LHCN-M2 (cell line): Measurements from ENCODE around the gene DUOXA1. TPM values are rescaled to one million over a fixed set of nuclear protein-coding genes. Genes with fewer than 3 reads are reported as not detected.

Experiments
- DNase-seq: peaks from one replicate; pipeline ENCODE4 v3.0.0-alpha.2; 2012; ENCODE audit warnings: low read depth
- total RNA-seq: library from RNA; depleted of rRNA; stranded (reverse); fragments of >200 nt; gene quantifications from 2 replicates; pipeline ENCODE4 v1.2.3, GENCODE V29; 2014

Gene DUOXA1
- total RNA-seq, 1 experiment from 2014 or later: not detected

GRCh38 chr15:45133561-45133920, 3.9 kb upstream of the DUOXA1 start:
- DNase-seq: no peak

GRCh38 chr15:45132844-45133560, 3.3 kb upstream of the DUOXA1 start:
- no peak for DNase-seq

- no peak for DNase-seq
These were observed 1.8 kb upstream of the DUOXA1 start for GRCh38 chr15:45131510-45131909.

- no peak for DNase-seq
These were observed 767 bp upstream of the DUOXA1 start for GRCh38 chr15:45130291-45131000.

DNA sequence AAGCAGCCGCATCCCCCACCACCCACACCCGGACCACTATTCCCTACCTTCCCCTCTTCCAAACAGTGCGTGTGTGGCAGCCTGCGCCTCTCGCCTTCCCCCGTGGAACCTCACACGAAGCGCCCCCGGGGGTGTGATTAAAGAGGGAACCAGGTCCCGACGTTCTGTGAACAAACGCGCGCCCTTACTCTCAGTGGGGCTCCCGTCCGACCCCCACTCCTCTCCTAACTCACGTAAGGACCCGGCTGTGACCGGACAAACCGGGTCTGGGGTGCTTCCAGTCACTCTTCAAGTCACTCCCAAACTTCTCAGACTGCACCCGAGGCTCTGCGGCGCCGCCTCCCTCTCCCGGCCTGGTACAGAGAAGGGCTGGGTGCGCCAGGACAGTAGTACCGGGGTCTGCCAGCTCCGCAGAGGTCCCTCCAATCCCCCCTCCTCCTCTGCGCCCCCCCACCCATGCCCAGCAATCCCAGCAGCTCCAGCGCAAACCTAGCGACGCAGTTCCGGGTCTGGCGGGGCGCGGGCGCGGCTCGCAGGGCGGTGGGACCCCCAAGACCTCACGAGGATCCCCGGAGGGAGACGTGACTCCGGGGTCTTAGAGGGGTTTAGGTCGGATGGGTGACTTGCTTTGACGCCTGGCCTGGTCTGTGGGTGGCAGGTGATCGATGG, 574 bp downstream of the DUOXA1 start:
- no peak for DNase-seq

DNA sequence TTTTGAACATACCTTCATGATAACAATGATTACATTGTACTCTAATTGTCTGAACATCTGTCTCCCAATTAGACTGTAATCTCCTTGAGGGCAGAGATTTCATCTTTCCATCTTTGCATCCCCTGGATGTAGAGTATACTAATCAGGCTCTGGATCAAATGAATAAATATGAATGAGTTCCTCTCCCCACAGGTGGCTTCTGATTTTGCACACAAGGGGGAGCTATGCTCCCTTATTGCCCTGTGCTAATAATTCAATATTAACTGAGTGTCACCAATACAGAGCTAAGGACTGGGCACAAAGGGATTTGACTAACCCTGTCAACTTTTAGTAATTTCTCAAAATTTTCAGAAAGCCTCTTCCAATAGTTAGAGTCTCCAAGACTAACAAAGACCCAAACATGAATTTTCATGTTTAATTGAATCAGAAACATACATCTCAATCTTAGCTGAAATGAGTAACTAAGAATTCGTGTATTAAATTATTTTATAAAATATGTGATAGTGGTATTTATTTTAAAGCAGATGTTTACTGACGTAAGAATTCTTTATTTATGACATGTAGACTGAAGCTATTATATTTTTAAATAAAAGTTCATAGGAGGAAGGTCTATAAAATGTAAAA, 3.0 kb downstream of the DUOXA1 start:
- peak; percentile 21 for DNase-seq

DNA sequence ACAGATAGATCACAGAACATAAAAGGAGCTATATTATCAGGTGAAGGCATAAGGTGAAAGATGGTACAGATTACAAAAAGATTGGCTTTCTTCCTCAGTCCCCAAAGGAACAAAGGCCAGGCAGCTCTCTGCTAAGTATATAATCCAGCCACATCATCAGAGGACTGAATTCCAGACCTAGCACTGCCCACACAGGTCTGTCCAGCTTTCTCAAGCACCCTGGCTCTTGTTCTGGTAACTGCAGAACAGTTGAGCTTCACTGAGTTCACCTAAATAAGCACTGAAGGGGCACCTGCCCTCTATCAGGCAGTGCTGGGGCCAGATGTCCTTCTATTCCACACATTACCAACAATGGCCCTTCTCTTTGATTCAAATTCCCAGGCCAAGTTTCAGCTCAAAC, 6.3 kb downstream of the DUOXA1 start:
- DNase-seq: no peak

- DNase-seq: no peak
These were observed 7.0 kb downstream of the DUOXA1 start for GRCh38 chr15:45122719-45123118.

GRCh38 chr15:45121706-45122417, 7.8 kb downstream of the DUOXA1 start:
- DNase-seq: peak; percentile 69

DNA sequence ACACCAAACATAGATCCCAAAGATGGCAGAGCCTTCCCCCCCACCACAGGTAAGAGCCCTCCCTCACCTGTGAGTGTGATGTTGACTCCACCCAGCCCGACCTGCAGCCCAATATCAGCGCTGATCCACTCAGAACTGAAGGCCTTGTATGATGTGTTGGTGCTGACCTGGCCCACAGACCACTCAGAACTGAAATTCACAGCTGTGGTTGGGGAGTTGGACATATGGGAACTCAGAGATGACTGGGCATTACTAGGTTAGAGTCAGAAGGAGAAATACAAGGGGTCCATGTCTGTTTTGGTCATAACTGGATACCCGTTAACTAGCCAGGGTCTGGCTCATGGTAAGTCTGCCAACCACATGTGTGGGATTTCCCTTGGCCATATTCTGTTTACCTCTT, 8.7 kb downstream of the DUOXA1 start:
- no peak for DNase-seq

DNA sequence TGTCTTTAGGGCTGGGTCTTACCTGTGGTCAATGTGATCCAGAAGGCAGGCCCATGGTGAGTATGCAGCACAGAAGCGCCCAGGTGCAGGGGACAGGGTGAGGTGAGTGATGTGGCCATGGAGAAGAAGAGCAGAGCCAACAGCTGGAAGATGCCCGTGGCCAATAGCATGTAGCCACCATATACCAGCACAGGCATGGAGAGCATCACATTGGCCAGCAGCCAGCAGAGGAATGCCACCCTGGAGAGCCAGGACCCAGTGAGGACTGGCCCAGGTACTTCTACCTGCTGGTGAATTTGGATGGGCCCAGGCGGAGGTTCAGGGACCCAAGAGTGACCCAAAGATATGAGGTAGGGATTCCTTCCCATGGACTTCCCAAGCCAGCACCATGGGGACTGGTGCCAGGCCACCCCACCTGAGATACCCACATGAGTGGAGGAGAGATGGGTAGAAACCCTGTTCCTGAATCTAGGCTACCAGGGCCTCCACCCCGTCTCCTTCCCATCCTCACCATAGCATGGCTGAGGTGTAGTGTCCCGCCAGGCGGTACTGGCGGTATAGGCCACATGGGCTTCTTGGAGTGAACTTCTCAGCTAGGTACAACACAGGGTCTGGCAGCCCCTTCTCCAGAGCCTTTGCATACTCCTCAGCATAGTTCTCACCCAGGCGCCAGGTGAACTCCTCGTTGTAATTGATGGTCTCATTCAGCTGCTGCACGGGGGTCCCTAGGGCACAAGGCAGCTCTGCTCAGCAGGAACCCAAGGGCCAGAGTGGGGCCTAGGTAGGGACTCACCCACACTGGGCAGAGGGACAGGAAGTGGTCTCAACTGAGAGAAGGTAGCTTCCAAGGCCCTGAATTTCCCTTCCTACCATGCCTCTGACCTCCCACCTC, 9.4 kb downstream of the DUOXA1 start:
- DNase-seq: no peak

- no peak for DNase-seq
These were observed 10.7 kb downstream of the DUOXA1 start for GRCh38 chr15:45118996-45119395.

DNA sequence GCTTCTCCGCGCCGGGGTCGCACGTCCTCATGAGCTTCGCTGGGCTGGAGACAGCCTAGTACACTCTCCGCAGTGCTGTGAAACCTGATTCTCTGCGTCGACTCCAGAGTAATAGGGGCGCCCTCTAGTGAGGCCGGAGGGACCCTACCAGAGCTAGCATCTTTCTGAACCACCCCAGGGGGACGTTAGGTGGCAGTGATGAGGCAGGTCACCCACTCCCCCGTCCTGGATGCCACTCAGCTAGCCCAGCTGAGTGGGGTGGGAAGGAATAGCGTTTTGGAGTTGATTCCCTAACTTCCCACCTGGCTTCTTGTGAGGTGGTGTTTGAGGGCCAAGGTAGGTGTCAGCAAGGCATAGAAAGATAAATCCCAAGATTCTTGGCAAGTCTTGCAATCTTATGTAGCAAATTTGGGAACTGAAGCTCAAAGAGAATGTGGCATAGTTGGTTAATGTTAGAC, 11.5 kb downstream of the DUOXA1 start:
- DNase-seq: peak; percentile 82

DNA sequence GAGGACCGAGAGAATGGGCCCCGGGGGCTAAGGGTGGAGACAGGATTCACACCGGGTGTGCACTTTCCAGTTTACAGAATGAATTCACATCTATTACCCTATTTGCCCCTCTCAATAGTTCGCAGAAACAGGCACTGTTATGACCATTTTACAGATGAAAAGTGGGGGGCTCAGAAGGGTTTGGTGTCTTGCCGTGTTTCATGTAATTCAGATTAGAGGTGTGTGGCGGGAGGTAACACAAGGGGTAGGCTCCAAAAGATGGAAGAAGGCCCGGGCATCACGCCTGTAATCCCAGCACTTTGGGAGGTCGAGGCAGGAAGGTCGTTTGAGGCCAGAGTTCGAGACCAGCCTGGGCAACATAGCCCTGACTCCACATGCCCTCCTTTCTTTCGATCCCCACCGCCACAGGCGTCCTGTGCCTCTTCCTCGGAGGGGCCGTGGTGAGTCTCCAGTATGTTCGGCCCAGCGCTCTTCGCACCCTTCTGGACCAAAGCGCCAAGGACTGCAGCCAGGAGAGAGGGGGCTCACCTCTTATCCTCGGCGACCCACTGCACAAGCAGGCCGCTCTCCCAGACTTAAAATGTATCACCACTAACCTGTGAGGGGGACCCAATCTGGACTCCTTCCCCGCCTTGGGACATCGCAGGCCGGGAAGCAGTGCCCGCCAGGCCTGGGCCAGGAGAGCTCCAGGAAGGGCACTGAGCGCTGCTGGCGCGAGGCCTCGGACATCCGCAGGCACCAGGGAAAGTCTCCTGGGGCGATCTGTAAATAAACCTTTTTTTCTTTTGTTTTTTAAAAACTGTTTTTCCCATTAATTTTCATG, 12.2 kb downstream of the DUOXA1 start:
- no peak for DNase-seq

DNA sequence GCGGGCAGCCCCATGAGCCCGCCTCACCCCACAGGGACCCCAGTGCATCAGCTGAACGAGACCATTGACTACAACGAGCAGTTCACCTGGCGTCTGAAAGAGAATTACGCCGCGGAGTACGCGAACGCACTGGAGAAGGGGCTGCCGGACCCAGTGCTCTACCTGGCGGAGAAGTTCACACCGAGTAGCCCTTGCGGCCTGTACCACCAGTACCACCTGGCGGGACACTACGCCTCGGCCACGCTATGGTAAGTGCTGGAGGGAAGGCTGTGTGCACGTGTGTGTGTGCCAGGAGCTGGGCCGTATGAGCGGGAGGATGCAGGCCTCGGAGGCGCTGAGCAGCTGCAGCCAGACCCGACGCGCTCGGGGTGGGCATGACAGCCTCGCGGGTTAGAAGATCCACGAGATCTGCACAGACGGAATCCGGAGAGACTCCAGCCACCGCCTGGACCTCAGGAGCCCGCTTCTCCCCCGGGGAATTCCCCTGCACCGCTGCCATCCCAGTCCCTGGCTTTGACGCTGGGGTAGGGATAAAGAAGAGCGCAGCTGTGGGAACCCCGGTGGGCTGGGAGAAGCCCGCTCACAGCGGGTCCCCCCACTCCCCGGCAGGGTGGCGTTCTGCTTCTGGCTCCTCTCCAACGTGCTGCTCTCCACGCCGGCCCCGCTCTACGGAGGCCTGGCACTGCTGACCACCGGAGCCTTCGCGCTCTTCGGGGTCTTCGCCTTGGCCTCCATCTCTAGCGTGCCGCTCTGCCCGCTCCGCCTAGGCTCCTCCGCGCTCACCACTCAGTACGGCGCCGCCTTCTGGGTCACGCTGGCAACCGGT, 13.0 kb downstream of the DUOXA1 start:
- DNase-seq: no peak

GRCh38 chr15:45116006-45116481, 13.6 kb downstream of the DUOXA1 start:
- no peak for DNase-seq

- DNase-seq: no peak
These were observed 14.3 kb downstream of the DUOXA1 start for GRCh38 chr15:45115312-45115820.

DNA sequence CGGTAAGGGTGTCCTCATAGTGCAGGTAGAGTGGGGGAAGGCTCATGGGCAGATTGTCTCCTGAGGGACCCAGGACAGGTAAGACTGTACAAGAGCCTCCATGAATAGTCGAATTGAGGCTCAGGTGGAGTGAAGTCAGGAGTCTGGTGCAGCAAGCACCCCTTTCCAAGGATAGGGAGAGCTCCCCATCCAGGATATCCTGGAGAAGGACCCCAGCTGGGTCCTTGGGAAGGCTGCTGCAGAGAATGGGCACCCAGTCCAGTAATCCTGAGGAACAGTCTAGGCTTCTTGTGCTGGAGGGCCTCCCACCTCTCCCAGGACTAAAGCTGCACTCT, 15.0 kb downstream of the DUOXA1 start:
- DNase-seq: no peak
